Measurements from ENCODE around the gene CDC37. TPM values are rescaled to one million over a fixed set of nuclear protein-coding genes. Genes with fewer than 3 reads are reported as not detected.
A peak's percentile ranks its signal among the peaks of the same experiment; 100 is the strongest.

Gene CDC37
- total and polyA plus RNA-seq, 11 donors: 108 to 282 (median 141) TPM

DNA sequence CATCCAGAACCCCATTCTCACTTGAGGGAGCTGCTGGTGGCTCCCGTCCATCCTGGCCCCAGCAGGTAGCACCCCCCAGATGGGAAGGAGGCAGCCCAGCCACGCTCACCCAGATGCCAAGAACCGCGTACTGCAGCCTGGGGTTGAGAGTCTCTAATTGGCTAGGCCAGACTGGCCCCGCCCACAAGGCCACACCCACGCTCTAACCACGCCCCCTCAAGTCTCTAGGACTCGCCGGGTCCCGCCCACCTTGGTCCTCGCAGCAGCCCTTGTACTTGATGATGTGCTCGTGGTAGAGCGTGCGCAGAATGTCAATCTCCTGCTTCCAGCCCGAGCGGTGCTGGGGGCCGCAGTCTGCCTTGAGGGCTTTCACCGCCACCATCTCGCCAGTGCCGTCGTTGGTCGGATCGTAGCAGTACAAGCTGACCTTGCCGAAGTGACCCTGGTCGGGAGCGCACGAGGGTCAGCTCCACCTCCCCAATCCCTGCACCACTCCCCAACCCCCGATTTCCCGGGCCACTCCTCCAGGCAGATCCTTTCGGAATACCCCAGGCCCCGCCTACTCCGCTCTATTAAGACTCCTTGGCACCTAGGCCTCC, 49.5 kb downstream of the CDC37 start:
- TF ChIP-seq POLR2A (IDR thresholded peaks at IDR 0.05): no peak
- TF ChIP-seq, protein P1, sequence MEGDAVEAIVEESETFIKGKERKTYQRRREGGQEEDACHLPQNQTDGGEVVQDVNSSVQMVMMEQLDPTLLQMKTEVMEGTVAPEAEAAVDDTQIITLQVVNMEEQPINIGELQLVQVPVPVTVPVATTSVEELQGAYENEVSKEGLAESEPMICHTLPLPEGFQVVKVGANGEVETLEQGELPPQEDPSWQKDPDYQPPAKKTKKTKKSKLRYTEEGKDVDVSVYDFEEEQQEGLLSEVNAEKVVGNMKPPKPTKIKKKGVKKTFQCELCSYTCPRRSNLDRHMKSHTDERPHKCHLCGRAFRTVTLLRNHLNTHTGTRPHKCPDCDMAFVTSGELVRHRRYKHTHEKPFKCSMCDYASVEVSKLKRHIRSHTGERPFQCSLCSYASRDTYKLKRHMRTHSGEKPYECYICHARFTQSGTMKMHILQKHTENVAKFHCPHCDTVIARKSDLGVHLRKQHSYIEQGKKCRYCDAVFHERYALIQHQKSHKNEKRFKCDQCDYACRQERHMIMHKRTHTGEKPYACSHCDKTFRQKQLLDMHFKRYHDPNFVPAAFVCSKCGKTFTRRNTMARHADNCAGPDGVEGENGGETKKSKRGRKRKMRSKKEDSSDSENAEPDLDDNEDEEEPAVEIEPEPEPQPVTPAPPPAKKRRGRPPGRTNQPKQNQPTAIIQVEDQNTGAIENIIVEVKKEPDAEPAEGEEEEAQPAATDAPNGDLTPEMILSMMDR (IDR thresholded peaks at IDR 0.05): no peak
- Histone ChIP-seq H3K27ac (peak overlapping the region; percentile 17 to 86 (median 72)), H3K27me3 (no peaks in the 10 kb centered on the region), H3K9me3 (no peaks in the 10 kb centered on the region), H3K4me3 (peak overlapping the region in 11 of 12 donors; percentile 11 to 50 (median 42)), H3K4me1 (peaks cover 0 to 18% (median 11%) of the 10 kb centered on the region in 12 donors), H3K36me3 (peaks cover 0 to 90% (median 59%) of the 10 kb centered on the region in 9 donors)
- WGBS, 4 donors: 56 to 70% (median 61%) methylated on average over 23 to 32 of the region's 32 CpGs
- DNase-seq (peak; percentile 59 to 90 (median 88)), ATAC-seq (peak; percentile 64 to 89 (median 86))
- intact Hi-C loops (cut with DNase I): no loop called here

DNA sequence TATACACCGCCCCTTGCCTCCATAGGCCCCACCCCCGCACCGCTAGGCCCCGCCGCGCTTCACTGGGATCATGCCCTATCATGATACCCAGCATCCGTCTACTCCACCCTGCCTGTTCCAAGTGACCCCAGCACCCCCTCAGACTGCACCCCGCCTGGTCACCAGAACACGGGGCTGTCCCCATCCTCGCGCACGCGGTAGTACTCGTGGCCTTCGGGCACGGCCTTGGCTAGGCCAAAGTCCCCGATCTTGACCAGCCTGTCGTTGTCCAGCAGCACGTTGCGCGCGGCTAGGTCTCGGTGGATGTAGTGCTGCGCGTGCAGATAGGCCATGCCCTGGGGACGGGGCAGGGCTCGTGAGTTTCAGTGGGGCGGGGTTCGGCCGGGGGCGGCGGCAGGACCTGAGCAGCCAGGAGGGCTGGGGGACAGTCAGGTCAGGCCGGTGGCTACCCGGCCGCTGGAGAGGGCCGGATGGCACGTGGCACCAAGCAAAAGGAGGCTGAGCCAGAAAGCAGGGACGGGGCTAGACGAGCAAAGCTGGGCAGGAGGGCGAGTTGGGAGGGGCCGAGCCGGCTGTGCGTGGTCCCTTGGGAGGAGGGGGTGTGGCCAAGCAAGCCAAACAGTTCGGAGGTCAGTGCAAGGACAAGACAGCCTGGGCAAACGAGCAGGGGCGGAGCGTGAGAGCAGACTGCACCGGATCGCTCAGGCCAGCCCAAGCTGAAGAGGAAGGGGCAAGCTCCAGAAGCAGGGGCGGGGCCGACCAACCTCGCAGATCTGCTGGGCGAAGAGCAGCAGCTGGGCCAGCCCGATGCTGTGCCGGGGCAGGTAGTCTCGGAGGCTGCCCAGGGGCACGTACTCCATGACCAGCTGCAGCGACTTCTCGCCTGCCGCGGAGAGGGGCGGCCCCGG, 50.3 kb downstream of the CDC37 start:
- intact Hi-C loops (cut with DNase I): no loop called here
- Histone ChIP-seq H3K27ac (peak overlapping the region; percentile 17 to 86 (median 72)), H3K36me3 (peaks cover 0 to 82% (median 50%) of the 10 kb centered on the region in 9 donors), H3K4me3 (peak overlapping the region in 11 of 12 donors; percentile 11 to 50 (median 42)), H3K4me1 (peaks cover 0 to 18% (median 11%) of the 10 kb centered on the region in 12 donors), H3K9me3 (no peaks in the 10 kb centered on the region), H3K27me3 (no peaks in the 10 kb centered on the region)
- 40 to 47% (median 42%) methylated on average over 51 to 63 of the region's 63 CpGs for WGBS, 4 donors
- DNase-seq (peak; percentile 80 to 90 (median 87)), ATAC-seq (peak; percentile 57 to 86 (median 84))
- TF ChIP-seq, protein P1 (IDR thresholded peaks at IDR 0.05): no peak
- TF ChIP-seq POLR2A (IDR thresholded peaks at IDR 0.05): no peak

DNA sequence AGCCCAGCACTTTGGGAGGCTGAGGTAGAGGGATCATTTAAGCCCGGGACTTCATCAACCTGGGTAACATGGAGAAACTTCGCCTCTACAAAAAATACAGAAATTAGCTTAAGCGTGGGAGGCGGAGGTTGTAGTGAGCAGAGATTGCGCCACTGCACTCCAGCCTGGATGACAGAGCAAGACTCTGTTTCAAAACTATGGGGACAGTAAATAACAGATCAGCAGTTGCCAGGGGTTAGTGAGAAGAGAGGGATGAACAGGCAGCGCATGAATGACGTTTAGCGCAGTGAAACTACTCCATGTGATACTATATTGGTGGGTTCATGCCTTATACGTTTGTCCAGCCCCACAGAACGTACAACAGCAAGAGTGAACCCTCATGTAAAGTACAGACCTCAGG, 56.8 kb downstream of the CDC37 start:
- Histone ChIP-seq H3K9me3 (no peaks in the 10 kb centered on the region), H3K27ac (peak overlapping the region in 2 of 12 donors; percentile 17 to 73), H3K27me3 (no peaks in the 10 kb centered on the region), H3K4me1 (no peaks in the 10 kb centered on the region), H3K4me3 (peak overlapping the region in 1 of 12 donors; percentile 5), H3K36me3 (peaks cover 0 to 24% (median 18%) of the 10 kb centered on the region in 9 donors)
- intact Hi-C loops (cut with DNase I): no loop called here
- 73 to 77% (median 74%) methylated on average over 10 of the region's 10 CpGs for WGBS, 4 donors
- TF ChIP-seq, protein P1 (IDR thresholded peaks at IDR 0.05): no peak
- TF ChIP-seq POLR2A (IDR thresholded peaks at IDR 0.05): no peak
- DNase-seq (peak in 2 of 5 donors; percentile 39 to 50), ATAC-seq (peak in 3 of 4 donors; percentile 58 to 79 (median 66))

DNA sequence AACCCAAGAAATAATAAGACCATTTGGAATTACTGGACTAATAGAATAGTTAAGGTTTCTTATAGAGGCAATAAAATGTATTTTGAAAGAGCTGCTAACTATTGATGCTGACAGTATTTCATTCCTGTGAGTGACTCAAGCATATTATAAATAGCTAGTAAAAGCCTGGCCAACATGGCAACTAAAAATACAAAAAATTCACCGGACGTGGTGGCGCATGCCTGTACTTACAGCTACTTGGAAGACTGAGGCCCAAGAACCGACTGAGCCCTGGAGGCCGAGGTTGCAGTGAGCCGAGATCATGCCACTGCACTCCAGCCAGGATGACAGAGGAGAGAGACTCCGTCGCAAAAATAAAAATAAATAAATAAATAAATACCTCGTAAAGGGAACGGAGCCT, 58.6 kb downstream of the CDC37 start:
- H3K36me3 ChIP-seq: peaks cover 0 to 6% (median 2%) of the 10 kb centered on the region in 9 donors
- no peaks in the 10 kb centered on the region for H3K9me3 ChIP-seq
- no peak overlapping the region for H3K27ac ChIP-seq
- 78 to 93% (median 86%) methylated on average over 10 of the region's 10 CpGs for WGBS, 4 donors
- DNase-seq: no peak
- peaks cover 0 to 7% (median 0%) of the 10 kb centered on the region in 12 donors for H3K4me1 ChIP-seq
- no peak for ATAC-seq
- no peaks in the 10 kb centered on the region for H3K27me3 ChIP-seq
- intact Hi-C loops (cut with DNase I): no loop called here
- H3K4me3 ChIP-seq: no peak overlapping the region
- TF ChIP-seq POLR2A (IDR thresholded peaks at IDR 0.05): no peak
- TF ChIP-seq, protein P1 (IDR thresholded peaks at IDR 0.05): no peak

All from heart left ventricle (tissue), 16 donors.